ENCODE measurements around the gene ENKUR.

DNA sequence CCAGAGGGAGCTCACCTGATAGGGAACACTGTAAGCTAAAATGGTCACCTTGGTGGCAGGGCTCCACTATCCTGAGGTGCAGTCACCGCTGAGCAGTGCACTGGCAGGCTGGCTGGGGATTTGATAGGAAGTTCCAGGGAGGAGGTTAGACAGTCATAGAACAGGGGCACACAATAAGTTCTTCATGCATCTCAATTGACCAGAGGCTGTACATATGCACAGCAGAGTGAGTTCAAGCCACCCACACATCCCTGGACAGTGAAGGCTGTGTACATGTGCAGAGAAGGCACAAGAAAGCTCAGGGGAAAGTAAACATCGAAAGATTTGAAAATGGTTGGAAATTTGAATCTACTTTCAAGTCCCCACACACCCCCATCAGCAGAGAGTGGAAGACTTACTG is 77.4 kb downstream of the ENKUR start:
- TF ChIP-seq, protein P1, sequence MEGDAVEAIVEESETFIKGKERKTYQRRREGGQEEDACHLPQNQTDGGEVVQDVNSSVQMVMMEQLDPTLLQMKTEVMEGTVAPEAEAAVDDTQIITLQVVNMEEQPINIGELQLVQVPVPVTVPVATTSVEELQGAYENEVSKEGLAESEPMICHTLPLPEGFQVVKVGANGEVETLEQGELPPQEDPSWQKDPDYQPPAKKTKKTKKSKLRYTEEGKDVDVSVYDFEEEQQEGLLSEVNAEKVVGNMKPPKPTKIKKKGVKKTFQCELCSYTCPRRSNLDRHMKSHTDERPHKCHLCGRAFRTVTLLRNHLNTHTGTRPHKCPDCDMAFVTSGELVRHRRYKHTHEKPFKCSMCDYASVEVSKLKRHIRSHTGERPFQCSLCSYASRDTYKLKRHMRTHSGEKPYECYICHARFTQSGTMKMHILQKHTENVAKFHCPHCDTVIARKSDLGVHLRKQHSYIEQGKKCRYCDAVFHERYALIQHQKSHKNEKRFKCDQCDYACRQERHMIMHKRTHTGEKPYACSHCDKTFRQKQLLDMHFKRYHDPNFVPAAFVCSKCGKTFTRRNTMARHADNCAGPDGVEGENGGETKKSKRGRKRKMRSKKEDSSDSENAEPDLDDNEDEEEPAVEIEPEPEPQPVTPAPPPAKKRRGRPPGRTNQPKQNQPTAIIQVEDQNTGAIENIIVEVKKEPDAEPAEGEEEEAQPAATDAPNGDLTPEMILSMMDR (IDR thresholded peaks at IDR 0.05; ENCODE audit: borderline replicate concordance, extremely low read depth, low read length, poor library complexity, severe bottlenecking), result no peak
- no peak for TF ChIP-seq EZH2 (IDR thresholded peaks at IDR 0.05; ENCODE audit: borderline replicate concordance, low read depth, low read length, severe bottlenecking)

All from DND-41 (cell line).